Measurements from ENCODE around the gene PLXNA2.

PLXNA2 gene

DNA sequence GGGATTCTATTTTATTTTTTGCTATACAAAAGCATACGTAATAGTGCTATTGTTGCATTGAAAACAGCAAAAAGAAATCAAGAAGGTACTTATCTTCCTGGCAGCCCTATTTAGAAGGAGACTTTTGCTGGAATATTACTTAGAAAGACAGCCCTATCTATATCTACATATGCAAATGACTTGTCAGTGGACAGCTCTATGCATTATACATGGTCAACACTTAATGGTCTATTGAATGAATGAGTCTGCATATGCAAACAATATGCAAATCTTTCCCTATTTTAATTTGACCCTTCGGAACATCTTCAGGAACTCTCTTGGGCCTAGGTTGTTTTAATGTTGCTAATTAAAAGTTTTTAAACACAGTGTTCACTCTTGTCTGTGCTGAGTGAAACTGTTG, 110.8 kb downstream of the PLXNA2 start:
- no peak for DNase-seq

DNA sequence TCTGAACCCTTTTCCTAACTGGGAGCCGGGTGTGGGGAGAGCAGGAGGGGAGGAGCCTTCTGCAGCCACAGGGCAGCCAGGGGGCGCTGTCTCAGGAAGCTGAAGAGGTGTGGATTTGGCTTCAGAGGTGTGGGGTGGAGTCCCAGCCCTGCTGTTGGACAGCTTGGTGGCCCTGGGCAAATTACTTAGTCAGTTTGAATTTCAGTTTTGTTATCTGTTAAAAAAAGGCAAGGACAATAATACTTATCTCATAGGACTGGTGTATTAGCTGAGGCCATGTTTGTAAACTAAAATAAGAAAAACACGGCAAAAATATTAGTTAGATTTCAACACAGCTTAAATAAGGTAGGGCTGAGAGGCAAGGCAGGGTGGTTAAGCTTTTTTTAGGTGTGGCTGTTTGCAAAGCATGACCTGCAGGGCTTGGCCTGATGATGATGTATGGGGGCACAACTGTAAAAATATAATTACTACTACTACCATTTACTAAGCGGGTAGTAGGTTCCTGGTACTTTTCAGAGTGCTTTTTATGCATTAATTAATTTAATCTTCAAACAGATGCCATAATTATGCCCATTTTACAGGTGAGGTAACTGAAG, 111.8 kb downstream of the PLXNA2 start:
- peak; percentile 63 for DNase-seq

DNA sequence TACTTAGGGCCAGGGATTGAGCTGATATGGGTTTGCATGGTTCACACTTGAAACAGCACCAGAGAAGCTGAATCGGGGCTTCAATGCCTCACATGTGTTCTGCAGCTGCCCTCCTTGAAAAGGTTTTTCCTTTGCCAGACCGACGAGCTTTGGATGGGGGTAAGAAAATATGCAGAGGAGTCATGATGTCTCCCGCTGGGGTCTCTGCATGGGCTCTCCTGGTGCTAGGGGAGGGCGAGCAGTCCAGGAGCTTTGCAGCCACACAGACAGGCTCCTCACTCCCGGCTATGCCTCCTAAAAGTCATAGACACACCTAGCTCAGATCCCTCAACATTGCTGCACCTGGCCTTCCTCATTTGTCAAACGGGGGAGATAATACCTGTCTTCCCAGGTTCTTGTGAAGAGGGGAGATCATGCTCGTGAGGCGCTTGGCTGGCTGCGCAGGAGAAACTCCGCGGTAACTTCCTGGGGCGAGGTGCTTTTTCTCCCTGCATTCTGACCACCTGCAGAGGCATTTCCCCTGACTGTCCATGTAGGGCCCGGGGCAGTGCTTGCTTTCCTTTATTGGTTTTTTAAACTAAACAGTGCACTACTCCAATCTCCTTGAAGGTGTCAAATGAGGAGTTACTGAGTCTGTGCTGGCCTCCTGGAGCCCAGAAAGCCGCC, 112.4 kb downstream of the PLXNA2 start:
- DNase-seq, result no peak

- DNase-seq, result no peak
These were observed 114.7 kb downstream of the PLXNA2 start for GRCh38 chr1:208129487-208129886.

GRCh38 chr1:208129060-208129459, 115.1 kb downstream of the PLXNA2 start:
- no peak for DNase-seq

DNA sequence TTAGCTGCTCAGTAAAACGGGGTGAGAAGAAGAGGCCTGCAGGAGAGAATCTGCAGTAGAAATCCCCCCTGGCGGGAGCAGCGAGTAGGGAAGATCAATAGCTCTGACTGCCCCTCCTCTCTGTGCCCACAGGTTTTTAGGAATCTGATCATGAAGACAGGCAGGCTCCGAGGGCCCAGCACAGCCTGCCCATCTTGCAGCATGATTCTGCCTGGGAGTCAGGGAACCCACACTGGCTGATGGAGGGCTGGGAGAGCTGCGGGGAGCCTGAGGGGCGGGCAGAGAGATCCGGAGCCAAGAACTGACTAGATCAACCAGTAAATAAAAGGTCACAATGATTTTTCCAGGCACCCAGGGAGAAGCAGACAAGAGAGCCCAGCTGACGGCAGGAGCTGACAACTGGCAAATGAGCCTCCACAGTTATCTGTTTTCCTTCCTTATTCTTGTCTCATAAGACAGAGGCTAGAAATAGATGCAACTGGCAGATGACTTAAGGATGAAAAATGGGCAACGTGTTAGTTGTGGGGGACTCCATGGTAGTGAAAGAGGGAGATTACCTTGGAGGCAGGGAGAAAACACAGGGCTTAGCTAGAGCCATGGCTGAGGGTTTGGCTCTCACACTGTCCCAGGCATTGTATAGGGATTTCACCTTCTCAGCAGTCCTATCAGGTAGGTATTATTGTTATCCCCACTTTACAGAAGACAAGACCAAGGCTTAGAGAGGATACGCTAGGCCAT, 116.2 kb downstream of the PLXNA2 start:
- no peak for DNase-seq

DNA sequence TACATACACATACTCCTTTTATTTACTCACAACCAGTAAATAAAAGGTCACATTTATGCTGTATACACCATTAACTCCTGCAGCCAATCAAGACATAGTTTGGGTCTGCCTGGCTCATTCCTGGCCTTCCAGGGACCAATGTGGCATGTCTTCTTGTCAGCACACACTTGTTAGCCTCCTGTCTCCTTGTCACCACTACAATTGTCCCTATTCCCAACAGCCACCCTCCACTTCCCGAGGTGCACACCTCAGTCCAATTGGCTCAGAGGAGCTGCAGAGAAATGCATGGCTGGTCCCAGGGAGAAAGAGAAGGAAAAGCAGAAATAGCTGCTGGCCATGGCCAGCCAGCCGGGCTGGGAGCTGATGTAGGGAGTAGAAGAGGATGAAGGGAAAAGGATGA, 116.9 kb downstream of the PLXNA2 start:
- DNase-seq, result no peak

GRCh38 chr1:208126108-208126507, 118.1 kb downstream of the PLXNA2 start:
- DNase-seq, result no peak

DNA sequence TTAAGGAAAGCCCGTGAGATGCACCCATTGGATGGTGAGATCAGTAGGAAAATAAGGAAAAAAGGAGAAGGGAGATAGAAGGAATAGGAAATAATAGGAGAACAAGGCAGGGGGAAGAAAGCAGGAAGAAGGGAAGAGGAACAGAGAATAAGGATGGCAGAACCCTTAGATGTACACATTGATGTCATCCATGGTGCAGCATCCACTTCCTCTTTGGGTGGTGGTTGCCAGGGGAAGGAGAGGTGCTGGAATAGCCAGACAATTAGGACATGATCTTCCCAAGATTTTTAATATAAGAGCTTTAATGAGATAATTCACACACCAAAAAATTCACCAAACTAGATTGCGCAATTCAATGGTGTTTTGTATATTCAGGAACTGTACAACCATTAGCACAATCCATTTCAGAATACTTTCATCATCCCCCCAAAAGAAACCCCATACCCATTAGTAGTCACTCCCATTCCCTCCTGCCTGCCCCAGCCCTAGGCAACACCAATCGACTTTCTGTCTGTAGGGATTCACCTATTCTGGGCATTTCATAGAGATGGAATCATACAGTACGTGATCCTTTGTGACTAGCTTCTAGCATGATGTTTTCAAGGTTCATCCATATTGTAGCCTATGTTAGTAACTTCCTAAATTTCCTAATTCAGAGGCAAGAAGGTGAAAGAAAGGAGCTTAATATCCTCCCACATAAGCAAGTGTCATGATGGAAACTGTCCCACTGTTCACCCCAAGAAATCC, 121.4 kb downstream of the PLXNA2 start:
- peak; percentile 51 for DNase-seq

DNA sequence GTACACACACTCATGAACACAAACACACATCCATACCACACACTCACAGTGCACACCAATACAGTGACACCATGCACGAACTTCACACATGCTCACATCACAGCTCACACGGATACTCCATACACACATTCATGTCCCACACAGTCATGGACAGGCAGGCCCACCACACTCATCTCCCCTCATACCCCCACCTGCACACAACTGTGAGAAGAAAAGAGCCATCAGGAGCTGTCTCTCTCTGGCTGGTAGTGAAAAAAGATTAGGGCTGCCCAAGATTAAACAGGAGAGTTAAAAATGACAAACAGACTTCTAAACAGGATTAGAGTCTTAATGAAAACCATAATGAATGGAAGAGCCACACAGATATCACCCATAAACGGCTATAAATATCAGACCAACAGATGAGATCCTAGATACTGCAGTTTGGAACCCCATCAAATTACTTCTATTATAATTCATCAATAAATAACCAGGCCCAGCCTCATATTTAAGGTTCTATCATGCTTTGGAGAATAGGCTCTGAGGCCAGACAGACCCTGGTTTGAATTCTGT, 122.3 kb downstream of the PLXNA2 start:
- DNase-seq, result no peak

GRCh38 chr1:208120431-208120790, 123.8 kb downstream of the PLXNA2 start:
- DNase-seq, result no peak

DNA sequence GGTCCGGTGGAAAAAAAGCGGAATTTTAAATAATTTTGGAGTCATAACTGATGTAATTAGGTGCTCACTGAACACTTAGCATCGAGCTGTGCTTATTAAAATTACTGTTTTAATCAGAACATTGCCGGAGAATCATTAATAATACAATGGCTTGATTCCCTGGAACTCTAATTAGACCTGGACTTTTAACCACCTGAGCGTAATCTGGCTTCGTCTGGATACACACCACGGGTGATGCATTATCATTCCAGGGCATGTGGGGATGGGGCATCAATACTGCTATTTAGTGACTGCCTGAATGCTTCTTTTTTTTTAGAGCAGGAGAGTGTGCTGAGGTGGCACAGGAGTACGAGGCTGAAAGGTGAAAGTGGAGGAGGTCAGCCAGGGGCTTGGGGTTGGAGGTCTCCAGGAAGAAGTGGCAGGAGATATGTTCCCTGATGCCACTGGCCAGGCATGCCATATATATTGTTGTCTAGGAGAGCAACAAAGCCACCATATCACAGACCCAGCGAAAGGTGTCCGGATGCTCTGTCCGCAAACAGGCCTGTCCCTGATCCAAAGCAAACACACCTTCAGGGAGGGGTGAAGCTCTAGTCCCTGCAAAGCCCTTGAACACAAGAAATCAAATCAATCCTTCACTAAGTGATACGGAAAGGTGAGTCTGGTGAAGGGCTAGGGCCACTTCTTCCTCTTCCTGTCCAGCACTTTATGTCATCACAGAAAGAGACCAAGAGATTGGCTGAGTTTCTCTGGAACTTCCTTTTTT, 125.2 kb downstream of the PLXNA2 start:
- peak; percentile 6 for DNase-seq

DNA sequence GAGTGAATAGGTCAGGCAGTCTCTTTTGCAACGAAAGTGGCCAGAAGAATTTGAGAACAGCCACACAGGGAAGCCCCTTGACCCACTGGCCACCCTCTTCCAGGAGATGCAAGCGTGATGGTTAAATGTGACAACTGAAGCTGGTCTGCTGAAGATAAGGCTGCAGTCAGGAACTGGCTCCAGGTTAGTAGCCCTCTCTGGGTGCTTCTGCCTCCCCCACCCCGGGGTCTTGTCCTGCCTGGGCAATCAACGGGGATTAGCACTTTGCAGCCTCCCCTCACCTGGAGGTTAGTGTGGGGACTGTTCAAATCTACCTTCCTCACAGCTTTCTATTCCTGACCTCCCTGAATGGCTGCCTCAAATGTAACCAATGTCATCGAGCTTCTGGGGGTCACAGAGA, 125.9 kb downstream of the PLXNA2 start:
- no peak for DNase-seq

DNA sequence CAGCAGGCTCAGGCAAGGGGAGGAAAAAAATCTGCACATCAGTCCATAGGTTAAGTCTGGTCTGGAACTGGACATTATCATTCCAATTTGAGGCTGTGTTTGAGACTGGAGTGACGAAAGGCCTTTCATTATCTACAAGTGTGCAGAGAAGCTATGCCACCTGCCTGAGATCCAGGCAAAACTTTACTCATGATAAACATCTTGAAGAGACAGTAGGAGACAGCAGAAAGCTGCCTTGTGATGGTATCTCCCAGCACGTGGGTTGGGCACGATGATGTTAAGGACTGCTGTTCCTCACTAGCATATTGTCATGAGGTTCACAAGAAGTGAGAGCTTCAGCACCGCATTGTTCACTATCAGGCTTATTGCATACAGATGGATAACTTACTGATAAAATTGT, 126.4 kb downstream of the PLXNA2 start:
- no peak for DNase-seq

GRCh38 chr1:208117409-208117808, 126.8 kb downstream of the PLXNA2 start:
- no peak for DNase-seq

DNA sequence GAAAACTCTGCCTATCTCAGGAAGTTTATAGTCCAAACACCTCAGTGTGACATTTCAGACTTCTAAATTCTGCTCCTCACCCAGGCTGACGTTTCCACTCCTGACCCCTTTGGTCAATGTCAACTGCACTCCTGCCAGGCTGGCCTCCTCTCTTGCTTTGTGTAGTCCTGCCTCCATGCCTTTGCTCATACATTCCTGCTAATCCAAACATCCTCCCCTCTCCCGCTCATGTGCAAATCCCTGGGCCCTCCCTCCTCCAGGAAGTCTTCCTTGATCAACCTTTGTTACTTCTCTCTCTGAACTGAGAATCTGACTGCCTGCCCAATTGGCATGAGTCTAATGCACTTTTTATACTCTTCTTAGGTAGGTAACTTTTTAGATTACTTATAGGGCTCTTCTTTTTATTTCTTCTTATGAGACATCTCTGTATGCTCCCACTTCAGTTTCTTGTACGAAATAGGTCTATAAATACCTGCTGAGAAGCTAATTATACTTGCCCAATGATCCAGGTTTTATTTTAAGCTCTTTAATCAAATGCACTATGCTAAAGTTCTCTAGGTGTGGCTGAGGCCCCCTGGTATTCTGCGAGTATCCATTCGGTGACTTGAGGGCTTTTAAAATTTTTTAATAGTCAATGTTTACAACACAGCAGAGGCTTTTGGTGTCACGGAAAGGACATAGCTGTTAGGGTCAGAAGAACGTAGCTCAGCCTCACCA, 128.1 kb downstream of the PLXNA2 start:
- no peak for DNase-seq

DNA sequence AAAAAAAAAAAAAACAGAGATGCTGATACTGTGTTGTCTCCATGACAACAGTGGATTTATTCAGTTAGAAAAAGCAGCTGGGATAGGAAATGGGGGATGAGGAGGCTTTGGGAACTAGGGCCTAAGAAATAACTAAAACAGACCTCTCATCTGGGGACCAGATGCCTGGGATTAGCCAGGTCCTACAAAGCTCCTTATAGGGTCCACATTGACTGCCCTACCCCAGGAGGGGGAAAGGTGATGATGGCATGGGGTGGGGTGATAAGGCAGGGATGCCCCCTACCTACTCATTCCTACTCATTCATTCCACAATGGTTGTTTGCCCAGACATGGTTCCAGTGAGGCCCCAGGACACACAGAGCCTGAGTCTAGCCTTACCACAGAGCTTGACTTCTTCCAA, 131.2 kb downstream of the PLXNA2 start:
- DNase-seq, result no peak

DNA sequence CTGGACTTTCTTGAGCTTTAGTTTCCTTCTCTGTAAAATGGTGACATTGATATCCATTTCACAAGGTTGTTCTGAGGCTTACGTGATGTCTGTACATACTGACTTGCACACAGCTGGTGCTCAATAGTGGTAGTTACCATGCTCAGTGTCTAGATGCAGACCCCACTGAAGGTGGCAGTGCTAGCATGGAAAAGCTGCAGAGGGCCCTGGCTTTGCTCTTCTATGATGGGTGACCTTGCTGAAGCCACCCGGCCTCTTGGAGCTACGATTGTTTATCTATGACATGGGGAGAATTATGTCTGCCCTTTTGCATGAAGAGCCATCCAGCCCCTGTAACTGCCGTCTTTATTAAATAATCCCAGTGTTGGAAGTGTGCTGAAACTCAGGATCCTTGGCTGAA, 131.8 kb downstream of the PLXNA2 start:
- no peak for DNase-seq

GRCh38 chr1:208111646-208112190, 132.5 kb downstream of the PLXNA2 start:
- DNase-seq, result no peak

- DNase-seq, result no peak
These were observed 133.9 kb downstream of the PLXNA2 start for GRCh38 chr1:208110296-208110695.

DNA sequence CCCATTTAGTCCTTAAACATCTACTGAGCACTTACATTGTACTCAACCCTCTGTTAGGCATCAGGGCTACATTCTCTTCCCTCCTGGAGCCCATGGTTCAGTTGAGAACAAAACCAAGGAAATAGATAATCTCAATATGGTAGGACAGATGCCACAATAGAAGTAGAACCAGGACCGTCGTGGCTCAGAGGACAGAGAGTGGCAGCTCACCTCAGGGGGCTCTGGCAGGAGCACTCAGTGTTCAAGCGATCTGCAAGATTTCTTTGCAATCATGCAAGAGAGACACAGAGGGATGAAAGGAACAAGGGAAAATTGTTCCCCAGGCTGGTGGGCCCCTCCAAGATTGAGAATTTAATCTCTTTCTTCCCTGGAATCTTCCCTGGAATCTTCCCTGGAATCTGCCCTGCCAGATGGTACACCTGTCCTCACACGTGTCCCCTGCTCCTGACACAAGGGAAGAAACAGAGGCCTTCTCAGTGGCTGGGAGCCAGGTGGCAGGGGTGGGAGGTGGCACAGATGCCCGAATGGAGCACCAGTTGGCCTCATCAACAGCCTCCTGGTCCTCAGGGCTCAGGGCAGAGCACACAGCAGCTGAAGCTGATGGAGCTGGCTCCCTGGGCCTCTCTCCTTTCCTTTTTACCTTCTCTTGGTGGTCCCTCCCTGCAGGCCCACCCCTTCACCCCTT, 135.4 kb downstream of the PLXNA2 start:
- DNase-seq, result no peak

All from suppressor macrophage treated with lipopolysaccharide for 4 hours (primary cell).